IMR-90 (cell line): Measurements from ENCODE around the gene PIM1.
"Not testable (repeated sequence)": the region's sequence is repeated elsewhere in the genome, so short reads cannot be mapped to it uniquely, and the experiment has no call there.

Experiments
- CTCF ChIP-seq: conservative IDR thresholded peaks from 2 replicates; pipeline ENCODE4 v1.5.1; 2012; ENCODE audit warnings: mild to moderate bottlenecking, low read depth, low read length, improper control_type of control experiment
- MXI1 ChIP-seq: IDR thresholded peaks from 2 replicates; pipeline ENCODE4 v1.6.1; 2012; ENCODE audit warnings: low read depth, mild to moderate bottlenecking, low read length, moderate library complexity, borderline replicate concordance
- POLR2A ChIP-seq: IDR thresholded peaks from 2 replicates; pipeline ENCODE4 v1.6.1; 2012; ENCODE audit warnings: mild to moderate bottlenecking, low read depth, low read length

- TF ChIP-seq CTCF, MXI1, POLR2A: not testable (repeated sequence)
Measured at GRCh38 chr6:37180610-37181009, 10.7 kb downstream of the PIM1 start.
